Measurements from ENCODE around the gene MIOX. TPM values are rescaled to one million over a fixed set of nuclear protein-coding genes. Genes with fewer than 3 reads are reported as not detected.

The MIOX gene
- total RNA-seq, 1 experiment from 2014 or later, result not detected

GRCh38 chr22:50465066-50465930 lies 21.4 kb upstream of the MIOX start:
- no peak overlapping the region for H3K4me3 ChIP-seq
- peaks cover 25% of the 10 kb centered on the region for H3K36me3 ChIP-seq
- no peaks in the 10 kb centered on the region for H3K27me3 ChIP-seq
- DNase-seq, result no peak
- H3K9me3 ChIP-seq, result no peaks in the 10 kb centered on the region

DNA sequence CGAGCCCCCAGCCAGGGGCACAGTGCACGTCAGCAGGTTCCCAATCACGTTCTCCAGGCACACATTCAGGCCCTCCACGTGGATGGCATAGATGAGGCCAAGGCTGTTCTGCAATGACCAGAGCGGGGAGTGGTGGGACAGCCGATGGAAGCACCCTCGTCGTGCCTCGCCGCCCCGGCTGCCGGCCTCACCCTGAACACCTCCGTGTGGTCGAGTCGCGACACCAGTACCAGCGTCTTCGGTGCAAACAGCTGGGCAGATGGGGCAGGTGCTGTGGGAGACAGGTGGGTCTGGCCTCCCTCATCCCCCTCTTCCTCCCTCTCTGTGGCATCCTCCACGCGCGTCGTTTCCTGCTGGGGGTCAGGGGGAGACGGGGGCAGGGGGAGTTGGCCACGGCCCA lies 19.3 kb upstream of the MIOX start:
- Histone ChIP-seq H3K9me3 (no peaks in the 10 kb centered on the region), H3K27me3 (no peaks in the 10 kb centered on the region), H3K4me3 (no peak overlapping the region), H3K36me3 (peaks cover 14% of the 10 kb centered on the region)
- no peak for DNase-seq

GRCh38 chr22:50467773-50468440 lies 18.8 kb upstream of the MIOX start:
- H3K27me3 ChIP-seq, result no peaks in the 10 kb centered on the region
- H3K36me3 ChIP-seq, result peaks cover 18% of the 10 kb centered on the region
- H3K4me3 ChIP-seq, result no peak overlapping the region

DNA sequence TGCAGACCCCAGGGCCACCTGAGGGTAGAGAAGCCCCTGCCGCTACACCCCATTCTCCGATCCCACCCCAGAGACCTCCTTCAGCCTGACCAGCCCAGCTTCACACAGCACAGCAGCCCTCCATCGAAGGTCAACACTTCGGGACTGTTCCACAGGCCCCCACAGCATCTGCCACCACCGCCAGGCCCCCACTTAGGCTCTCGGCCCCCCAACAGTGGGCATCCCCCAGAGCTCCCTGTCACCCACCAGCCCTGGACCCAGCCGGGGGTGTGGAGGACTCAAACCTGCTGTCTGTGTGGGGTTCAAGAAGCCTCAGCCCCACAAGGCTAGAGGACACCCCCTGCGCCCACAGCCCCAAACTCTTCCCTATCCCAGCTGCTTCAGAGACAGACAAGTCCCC lies 18.0 kb upstream of the MIOX start:
- peaks cover 21% of the 10 kb centered on the region for H3K36me3 ChIP-seq
- no peaks in the 10 kb centered on the region for H3K9me3 ChIP-seq
- no peak for DNase-seq
- no peaks in the 10 kb centered on the region for H3K27me3 ChIP-seq
- H3K4me3 ChIP-seq, result no peak overlapping the region

More at GRCh38 chr22:50467773-50468440, 18.8 kb upstream of the MIOX start:
- DNase-seq, result no peak
- no peaks in the 10 kb centered on the region for H3K9me3 ChIP-seq

- peaks cover 16% of the 10 kb centered on the region for H3K36me3 ChIP-seq
- H3K4me3 ChIP-seq, result no peak overlapping the region
- H3K27me3 ChIP-seq, result no peaks in the 10 kb centered on the region
- peak; percentile 56 for DNase-seq
- no peaks in the 10 kb centered on the region for H3K9me3 ChIP-seq
Observed at GRCh38 chr22:50469377-50470305, 17.0 kb upstream of the MIOX start.

- Histone ChIP-seq H3K9me3 (no peaks in the 10 kb centered on the region), H3K4me3 (no peak overlapping the region), H3K27me3 (no peaks in the 10 kb centered on the region), H3K36me3 (peaks cover 16% of the 10 kb centered on the region)
- no peak for DNase-seq
Observed at GRCh38 chr22:50470491-50470890, 16.2 kb upstream of the MIOX start.

DNA sequence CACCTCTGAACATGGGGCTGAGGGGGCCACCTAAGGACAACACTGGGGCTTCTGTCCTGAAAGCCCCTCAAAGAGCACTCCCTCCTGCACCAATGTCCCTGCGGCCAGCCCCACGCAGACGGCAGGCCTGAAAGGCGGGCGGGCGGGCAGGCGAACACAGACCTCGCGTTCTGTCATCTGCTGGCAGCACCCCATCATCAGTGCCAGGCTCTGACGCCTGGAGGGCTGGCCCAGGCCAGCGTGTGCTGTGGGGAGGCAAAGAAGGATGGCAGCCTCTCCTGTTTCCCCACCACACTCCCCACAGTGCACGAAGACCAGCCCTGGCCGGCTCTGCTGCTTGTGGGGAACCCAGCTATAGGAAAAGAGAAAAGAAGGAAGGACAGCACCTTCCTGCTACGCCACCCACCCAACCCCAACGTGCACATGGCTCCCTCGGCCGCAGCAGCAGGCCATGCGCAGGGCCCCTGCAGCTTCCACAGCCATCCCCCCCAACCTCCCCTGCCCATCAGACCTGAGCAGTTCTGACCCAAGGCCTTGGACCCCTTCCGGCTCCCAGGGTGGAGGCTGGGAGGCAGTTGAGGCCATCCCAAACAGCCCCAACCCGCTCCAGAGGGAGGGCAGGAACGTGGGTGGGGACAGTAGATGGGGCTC lies 15.3 kb upstream of the MIOX start:
- Histone ChIP-seq H3K27me3 (no peaks in the 10 kb centered on the region), H3K36me3 (peaks cover 16% of the 10 kb centered on the region), H3K9me3 (no peaks in the 10 kb centered on the region), H3K4me3 (no peak overlapping the region)
- DNase-seq, result no peak

DNA sequence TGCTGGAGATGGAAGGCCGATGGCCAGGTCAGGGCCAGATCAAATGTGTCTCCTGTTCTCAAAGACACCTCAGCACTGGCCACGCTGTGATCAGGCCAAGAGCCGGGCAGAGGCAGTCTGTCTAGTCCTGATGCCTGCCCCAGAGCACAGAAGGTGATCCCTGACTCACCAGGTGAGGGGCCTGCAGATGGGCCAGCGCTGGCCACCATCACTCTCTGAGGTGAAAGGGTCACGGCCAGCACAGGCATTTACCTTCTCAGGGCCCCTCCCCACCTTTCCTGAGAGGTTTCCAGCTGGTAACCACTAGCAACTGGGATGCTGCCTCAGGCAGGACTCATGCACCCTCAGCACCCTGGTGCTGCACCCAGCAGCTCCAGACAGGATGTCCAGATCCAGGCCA lies 14.7 kb upstream of the MIOX start:
- Histone ChIP-seq H3K4me3 (no peak overlapping the region), H3K9me3 (no peaks in the 10 kb centered on the region)
- DNase-seq, result no peak

GRCh38 chr22:50473088-50473487 lies 13.6 kb upstream of the MIOX start:
- DNase-seq, result no peak
- Histone ChIP-seq H3K36me3 (peaks cover 14% of the 10 kb centered on the region), H3K9me3 (no peaks in the 10 kb centered on the region), H3K4me3 (peak overlapping the region; percentile 63), H3K27me3 (no peaks in the 10 kb centered on the region)

More for the DNA sequence above, 14.7 kb upstream of the MIOX start:
- Histone ChIP-seq H3K36me3 (peaks cover 16% of the 10 kb centered on the region), H3K27me3 (no peaks in the 10 kb centered on the region)

DNA sequence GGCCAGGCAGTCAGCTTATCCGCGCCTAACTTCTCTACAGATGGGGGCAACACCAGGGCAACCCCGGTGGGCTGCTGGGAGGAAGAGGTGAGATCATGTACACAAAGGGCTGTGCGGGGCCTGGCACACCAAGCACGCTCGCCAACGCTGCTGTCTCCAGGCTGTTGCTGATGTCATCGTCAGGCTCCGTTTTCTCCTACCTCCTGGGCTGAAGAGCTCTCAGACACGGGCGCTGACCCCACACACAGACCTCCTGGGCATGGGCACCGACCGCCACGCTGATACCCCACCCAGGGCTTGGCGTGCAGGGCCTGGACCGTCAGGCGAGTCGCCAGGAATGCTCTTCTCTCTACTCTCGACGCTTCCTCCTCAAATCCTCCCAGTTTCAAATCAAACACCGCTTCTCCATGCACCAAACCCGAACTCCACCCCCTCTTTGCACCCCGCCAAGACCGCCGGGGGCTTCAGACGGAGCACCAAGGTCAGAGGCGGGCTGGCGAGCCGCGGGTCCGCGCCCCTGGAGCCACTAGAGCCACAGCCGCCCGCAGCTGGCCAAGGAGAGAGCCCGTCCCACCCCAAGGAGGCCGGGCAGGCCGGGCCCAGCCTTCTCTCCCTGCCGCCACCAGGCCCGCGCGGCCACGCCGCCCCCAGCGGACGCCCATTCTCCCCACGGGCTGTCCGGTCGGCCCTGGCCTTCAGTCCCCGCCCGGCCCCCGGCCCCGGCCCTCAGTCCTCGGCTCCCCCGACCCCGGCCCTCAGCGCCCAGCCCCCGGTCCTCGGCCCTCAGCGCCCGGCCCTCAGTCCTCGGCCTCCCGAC lies 12.6 kb upstream of the MIOX start:
- no peaks in the 10 kb centered on the region for H3K9me3 ChIP-seq
- no peaks in the 10 kb centered on the region for H3K27me3 ChIP-seq
- H3K36me3 ChIP-seq, result peaks cover 12% of the 10 kb centered on the region
- H3K4me3 ChIP-seq, result peak overlapping the region; percentile 63
- DNase-seq, result peak; percentile 59

DNA sequence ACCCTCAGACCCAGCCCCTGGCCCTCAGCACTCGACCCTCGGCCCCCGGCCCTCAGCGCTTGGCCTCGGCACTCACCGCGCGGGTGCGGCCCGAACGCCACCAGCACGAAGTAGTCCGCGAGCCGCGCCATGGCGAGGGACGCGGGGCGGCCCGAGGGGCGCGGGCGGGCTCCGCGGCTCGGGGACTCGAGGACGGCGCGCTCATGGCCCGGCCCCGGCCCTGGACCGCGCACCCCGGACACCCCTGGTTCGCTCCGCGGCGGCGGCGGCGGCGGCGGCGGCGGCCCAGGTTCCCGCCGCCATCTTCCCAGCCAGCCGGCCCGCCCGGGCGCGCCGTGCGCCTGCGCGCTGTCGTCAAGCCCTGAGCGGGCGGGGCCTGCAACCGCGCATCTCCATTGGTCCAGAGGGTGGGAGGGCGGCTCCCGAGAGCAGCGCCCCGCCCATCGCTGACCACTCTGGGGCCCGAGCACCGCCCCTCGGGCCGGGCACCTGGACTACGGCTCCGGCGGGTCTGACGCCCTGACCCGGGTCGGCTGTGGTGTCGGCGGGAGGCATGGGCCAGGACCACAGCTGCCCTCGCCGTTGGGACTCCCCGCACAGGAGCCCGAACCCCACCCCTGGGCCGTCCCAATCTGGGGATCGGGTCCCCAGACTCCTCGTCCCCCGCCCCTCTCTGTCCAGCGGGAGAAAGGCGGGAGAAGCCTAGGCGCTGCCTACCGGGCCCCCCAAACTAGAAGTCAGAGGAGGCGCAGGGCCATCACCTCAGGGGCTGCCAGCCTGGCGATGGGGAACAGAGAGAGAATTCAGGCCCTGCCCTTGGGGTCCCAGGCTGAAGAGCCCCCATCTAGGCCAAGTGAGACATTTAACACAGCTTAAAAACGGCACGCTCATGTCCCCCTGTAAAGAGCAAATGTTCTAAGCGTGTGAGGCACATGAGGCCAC lies 11.7 kb upstream of the MIOX start, which contains the start of gene SBF1:
SBF1 (minus strand) TSS at position 326 of the 942 bp plus-strand sequence; CDS start at position 131, 195 bp downstream.
- no peaks in the 10 kb centered on the region for H3K9me3 ChIP-seq
- H3K36me3 ChIP-seq, result peaks cover 12% of the 10 kb centered on the region
- no peaks in the 10 kb centered on the region for H3K27me3 ChIP-seq
- peak; percentile 89 for DNase-seq
- peak within 1 kb of the TSS; percentile 63 for H3K4me3 ChIP-seq

DNA sequence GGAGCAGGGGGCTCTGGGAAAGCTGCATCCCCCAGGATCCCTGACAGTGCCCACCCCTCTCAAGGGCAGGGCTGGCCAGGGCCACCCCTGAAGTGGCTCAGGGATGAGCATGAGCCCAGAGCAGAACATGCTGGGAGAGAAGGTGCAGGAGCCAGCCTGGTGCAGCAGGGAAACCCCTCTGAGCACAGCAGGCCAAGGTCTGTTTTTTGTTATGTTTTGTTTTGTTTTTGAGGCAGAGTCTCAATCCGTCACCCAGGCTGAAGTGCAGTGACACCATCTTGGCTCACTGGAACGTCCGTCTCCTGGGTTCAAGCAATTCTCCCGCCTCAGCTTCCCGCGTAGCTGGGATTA lies 11.0 kb upstream of the MIOX start:
- DNase-seq, result no peak
- Histone ChIP-seq H3K4me3 (peak overlapping the region; percentile 50), H3K36me3 (peaks cover 12% of the 10 kb centered on the region), H3K9me3 (no peaks in the 10 kb centered on the region), H3K27me3 (no peaks in the 10 kb centered on the region)

- Histone ChIP-seq H3K27me3 (no peaks in the 10 kb centered on the region), H3K4me3 (no peak overlapping the region), H3K9me3 (no peaks in the 10 kb centered on the region), H3K36me3 (peaks cover 13% of the 10 kb centered on the region)
- DNase-seq, result no peak
Observed at GRCh38 chr22:50476868-50477267, 9.8 kb upstream of the MIOX start.

GRCh38 chr22:50477923-50478322 lies 8.7 kb upstream of the MIOX start:
- DNase-seq, result no peak
- peaks cover 16% of the 10 kb centered on the region for H3K36me3 ChIP-seq
- no peaks in the 10 kb centered on the region for H3K27me3 ChIP-seq
- no peak overlapping the region for H3K4me3 ChIP-seq
- H3K9me3 ChIP-seq, result no peaks in the 10 kb centered on the region

DNA sequence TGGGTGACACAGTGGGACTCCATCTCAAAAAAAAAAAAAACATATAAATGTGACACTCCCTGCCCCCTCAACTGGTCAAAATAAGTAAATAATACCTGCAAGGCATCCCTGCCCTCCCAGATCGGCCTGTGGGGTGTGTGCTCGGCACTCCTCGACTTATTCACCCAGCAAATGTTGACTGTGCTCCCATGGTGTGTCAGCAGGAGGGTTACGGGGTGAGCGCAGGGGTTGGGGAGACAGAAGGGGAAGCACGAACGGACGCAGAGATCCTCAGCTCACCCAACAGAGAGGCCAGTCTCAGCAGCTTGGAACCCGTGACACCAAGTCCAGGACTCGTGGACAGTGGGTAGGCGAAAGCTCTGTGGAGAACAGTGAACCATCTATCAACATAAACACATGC lies 6.9 kb upstream of the MIOX start:
- Histone ChIP-seq H3K4me3 (no peak overlapping the region), H3K36me3 (peaks cover 12% of the 10 kb centered on the region), H3K27me3 (no peaks in the 10 kb centered on the region), H3K9me3 (no peaks in the 10 kb centered on the region)
- no peak for DNase-seq

All from MG63 (cell line).